HG03135 (cell line): Measurements from ENCODE around the gene KDM6B.

Experiments used
- ATAC-seq: cut with Tn5 transposase; IDR thresholded peaks from one replicate; pipeline ENCODE4 v1.9.1; 2021; ENCODE audit warnings: mild to moderate bottlenecking, moderate library complexity; ENCODE audit not compliant: unreplicated experiment

Gene KDM6B

GRCh38 chr17:7867881-7868329 lies 33.9 kb downstream of the KDM6B start:
- no peak for ATAC-seq

- no peak for ATAC-seq
Measured at GRCh38 chr17:7873051-7873450, 39.0 kb downstream of the KDM6B start.

GRCh38 chr17:7875804-7876370 lies 41.9 kb downstream of the KDM6B start:
- no peak for ATAC-seq

- no peak for ATAC-seq
Measured at GRCh38 chr17:7878234-7878633, 44.2 kb downstream of the KDM6B start.

DNA sequence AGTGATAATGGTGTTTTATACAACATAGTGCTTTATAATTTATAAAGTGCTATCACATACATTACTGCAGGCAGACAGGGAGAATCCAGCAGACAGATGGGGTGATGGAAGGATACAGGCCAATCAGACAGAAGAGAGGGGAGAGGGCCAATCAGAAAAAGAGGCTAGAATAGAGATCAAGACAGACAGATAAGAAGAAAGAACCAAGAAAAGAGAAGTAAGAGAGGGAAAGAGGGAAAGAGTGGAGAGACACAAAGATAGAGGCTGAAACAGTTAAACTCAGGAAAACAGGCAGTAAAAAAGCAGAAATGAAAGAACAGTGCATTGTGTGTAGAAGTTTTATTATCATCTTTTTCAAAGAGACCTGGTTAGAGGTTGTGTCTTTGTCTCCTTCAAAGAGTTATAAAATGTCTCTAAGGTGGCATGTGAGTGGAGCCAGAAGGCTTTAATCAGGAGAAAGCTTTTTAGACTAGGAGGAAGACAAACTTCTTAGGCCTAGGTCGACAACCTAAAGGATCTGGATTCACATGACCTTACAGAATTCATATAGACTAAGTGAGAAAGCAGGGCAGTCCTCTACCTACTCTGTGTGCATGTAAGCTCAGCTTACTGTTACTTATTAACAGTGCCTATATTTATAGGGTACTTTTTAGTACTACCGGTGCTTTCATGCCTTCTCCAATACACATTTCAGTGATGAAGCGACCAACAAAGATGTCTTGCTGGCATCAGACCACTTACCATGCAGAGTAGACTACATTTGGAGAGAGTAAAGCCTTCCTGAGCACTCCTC lies 46.3 kb downstream of the KDM6B start:
- ATAC-seq, result no peak

GRCh38 chr17:7881276-7882054 lies 47.4 kb downstream of the KDM6B start:
- ATAC-seq, result no peak

DNA sequence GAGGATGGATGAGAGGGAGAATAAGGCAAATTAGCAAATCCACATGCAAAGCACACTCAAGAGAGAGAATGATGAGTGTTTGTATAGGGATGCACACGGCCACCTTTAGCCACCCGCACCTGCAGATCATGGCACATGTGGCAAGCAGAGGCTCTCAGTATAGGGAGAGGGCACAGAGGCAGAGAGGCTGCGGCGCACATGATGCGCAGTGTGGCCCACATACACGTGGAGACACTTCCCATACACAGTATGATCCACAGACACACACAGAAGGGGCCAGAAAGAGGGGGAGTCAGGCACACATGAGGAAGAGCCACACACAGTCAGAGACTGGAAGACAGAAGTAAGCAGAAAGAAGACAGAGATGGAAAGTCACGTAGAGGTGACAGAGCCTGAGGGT lies 48.1 kb downstream of the KDM6B start:
- ATAC-seq, result no peak

- no peak for ATAC-seq
Measured at GRCh38 chr17:7882629-7883028, 48.6 kb downstream of the KDM6B start.
